ENCODE measurements around the gene PTPRG. TPM values are rescaled to one million over a fixed set of nuclear protein-coding genes. Genes with fewer than 3 reads are reported as not detected.

Gene PTPRG
- total and polyA plus RNA-seq, 2 donors (not counting 3 experiments of a cell fraction or from before 2014, with no cell fraction given), result 8.9 to 39.1 TPM

DNA sequence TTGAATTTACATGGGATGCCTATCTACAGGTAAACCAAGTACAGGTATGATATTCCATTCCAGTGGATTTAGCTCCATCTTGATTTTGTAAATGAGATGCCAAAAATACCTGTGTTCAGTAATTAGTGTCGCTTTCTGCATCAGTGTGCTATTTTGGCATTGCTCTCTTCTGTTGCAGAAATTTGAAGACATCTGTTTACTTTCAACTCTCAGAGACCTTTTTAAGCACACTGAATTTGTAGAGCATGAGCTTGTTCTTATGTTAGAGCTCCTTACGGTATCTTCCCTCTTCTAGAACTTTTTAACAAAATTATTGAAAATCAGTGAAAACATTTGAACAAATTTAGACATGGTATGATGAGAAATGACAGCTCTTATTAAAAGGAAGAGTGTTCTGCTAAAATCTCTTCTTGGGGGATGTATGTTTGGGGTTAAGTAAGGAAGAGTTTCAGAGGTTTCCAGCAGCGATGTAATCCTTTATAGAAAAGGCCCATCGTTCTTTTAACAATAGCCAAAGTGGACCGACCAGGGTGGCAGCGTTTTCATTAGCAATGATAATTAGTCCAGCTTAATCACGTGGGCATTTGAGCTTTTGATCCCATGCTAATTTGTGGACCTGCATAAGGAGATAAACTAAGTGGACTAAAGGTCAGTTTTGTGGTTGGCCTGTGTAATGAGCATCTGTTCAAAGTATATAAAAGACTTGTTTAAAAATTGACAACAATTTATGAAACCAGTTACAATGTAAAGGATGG is 385.4 kb downstream of the PTPRG start:
- H3K27ac ChIP-seq (ENCODE audit: insufficient read depth, low read depth, low read length), result no peak overlapping the region
- no TSS peak for BruUV-seq (replicated peaks)
- FAIRE-seq (no peak), DNase-seq (ENCODE audit: low read depth, low spot score) (no peak)
- TF ChIP-seq, protein P1, sequence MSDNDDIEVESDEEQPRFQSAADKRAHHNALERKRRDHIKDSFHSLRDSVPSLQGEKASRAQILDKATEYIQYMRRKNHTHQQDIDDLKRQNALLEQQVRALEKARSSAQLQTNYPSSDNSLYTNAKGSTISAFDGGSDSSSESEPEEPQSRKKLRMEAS (IDR thresholded peaks at IDR 0.05; ENCODE audit: insufficient read depth, insufficient read length), result no peak
- TF ChIP-seq FOS (IDR thresholded peaks at IDR 0.05; ENCODE audit: borderline replicate concordance, insufficient read depth, low read length), result no peak
- TF ChIP-seq, protein P2, sequence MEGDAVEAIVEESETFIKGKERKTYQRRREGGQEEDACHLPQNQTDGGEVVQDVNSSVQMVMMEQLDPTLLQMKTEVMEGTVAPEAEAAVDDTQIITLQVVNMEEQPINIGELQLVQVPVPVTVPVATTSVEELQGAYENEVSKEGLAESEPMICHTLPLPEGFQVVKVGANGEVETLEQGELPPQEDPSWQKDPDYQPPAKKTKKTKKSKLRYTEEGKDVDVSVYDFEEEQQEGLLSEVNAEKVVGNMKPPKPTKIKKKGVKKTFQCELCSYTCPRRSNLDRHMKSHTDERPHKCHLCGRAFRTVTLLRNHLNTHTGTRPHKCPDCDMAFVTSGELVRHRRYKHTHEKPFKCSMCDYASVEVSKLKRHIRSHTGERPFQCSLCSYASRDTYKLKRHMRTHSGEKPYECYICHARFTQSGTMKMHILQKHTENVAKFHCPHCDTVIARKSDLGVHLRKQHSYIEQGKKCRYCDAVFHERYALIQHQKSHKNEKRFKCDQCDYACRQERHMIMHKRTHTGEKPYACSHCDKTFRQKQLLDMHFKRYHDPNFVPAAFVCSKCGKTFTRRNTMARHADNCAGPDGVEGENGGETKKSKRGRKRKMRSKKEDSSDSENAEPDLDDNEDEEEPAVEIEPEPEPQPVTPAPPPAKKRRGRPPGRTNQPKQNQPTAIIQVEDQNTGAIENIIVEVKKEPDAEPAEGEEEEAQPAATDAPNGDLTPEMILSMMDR (IDR thresholded peaks at IDR 0.05; ENCODE audit: extremely low read depth in 1 of 2, insufficient read depth in 1 of 2, low read depth in 1 of 2, low read length in 2 of 2), result no peak
- TF ChIP-seq POLR2AphosphoS5 (IDR thresholded peaks at IDR 0.05; ENCODE audit: insufficient read depth, low read depth, low read length), result no peak
- TF ChIP-seq MYC (IDR thresholded peaks at IDR 0.05; ENCODE audit: low read depth, low read length), result no peak
- no peak for TF ChIP-seq POLR2A (IDR thresholded peaks at IDR 0.05; ENCODE audit: low read depth, low read length)
- TF ChIP-seq EZH2 (IDR thresholded peaks at IDR 0.05; ENCODE audit: borderline replicate concordance, low read depth, low read length, severe bottlenecking), result no peak
- TF ChIP-seq JUN (IDR thresholded peaks at IDR 0.05; ENCODE audit: borderline replicate concordance, insufficient read depth, insufficient read length, low read depth), result no peak
- no peak for TF ChIP-seq GATA2 (IDR thresholded peaks at IDR 0.05; ENCODE audit: insufficient read depth, insufficient read length, low read depth, low read length)
- POLR2A ChIA-PET, result no interaction called here
- no peaks in the 10 kb centered on the region for H3K4me1 ChIP-seq (ENCODE audit: control insufficient read depth, extremely low read depth, insufficient read depth, low read length)
- H3K27me3 ChIP-seq (ENCODE audit: control insufficient read depth in 2 of 2, insufficient read depth in 2 of 2, low read length in 2 of 2), result no peaks in the 10 kb centered on the region
- intact Hi-C loops (cut with micrococcal nuclease), result no loop called here
- no peak overlapping the region for H3K4me2 ChIP-seq (ENCODE audit: insufficient read depth, low read length)
- no peaks in the 10 kb centered on the region for H3K9me3 ChIP-seq (replicated peaks; ENCODE audit: control insufficient read depth, insufficient read depth, low read length)
- H3K36me3 ChIP-seq (ENCODE audit: control insufficient read depth in 2 of 2, extremely low read depth in 1 of 2, insufficient read depth in 2 of 2, low read length in 2 of 2), result no peaks in the 10 kb centered on the region
- no peak overlapping the region for H3K9ac ChIP-seq (replicated peaks; ENCODE audit: extremely low read depth, insufficient read depth, low read length)
- H2AFZ ChIP-seq (ENCODE audit: low read depth, low read length), result no peak overlapping the region
- CTCF ChIA-PET, result interaction anchor here (0.8 to 3.3 kb wide), 4 partner anchors 10 to 382 kb away, joined by 3 to 36 read pairs (median 3); no protein-coding TSS in a partner anchor
- H3K4me3 ChIP-seq (replicated peaks in 1 of 3; ENCODE audit: insufficient read depth in 1 of 3, low read depth in 1 of 3, low read length in 3 of 3), result no peak overlapping the region
- H3K9me1 ChIP-seq (replicated peaks; ENCODE audit: control insufficient read depth, extremely low read depth, insufficient read depth, low read length), result no peaks in the 10 kb centered on the region
- H3K79me2 ChIP-seq (ENCODE audit: control insufficient read depth, insufficient read depth, low read length), result no peaks in the 10 kb centered on the region
- H4K20me1 ChIP-seq (replicated peaks; ENCODE audit: control insufficient read depth, extremely low read depth, insufficient read depth, low read length), result no peaks in the 10 kb centered on the region
- dilution Hi-C loops (cut with MboI; ENCODE audit: extremely low pct_ligation_motif_present, low sequenced_read_pairs), result no loop called here
